Bronchial epithelial cell (primary cell): Measurements from ENCODE around the gene BMP3. TPM values are rescaled to one million over a fixed set of nuclear protein-coding genes. Genes with fewer than 3 reads are reported as not detected.

Experiments used
- DNase-seq: peaks from one replicate; pipeline ENCODE4 v3.0.0-alpha.2; 2010; ENCODE audit warnings: low read depth
- FAIRE-seq: peaks from 2 replicates; lab custom pipeline; 2011; peaks lifted over from hg19 to GRCh38; lab: Jason Lieb, UNC
- H3K27me3 ChIP-seq: 2 replicates; pipeline ENCODE4 v1.5.1; 2011; ENCODE audit warnings: low read length; ENCODE audit not compliant: control insufficient read depth, insufficient read depth
- H3K36me3 ChIP-seq: 2 replicates; pipeline ENCODE4 v1.5.1; 2011; ENCODE audit warnings: low read length; ENCODE audit not compliant: control insufficient read depth, insufficient read depth
- H3K4me3 ChIP-seq: 2 replicates; pipeline ENCODE4 v1.5.1; 2011; ENCODE audit warnings: mild to moderate bottlenecking, low read depth, low read length, control low read depth
- CTCF ChIP-seq: IDR thresholded peaks from 2 replicates; pipeline ENCODE4 v1.5.1; 2011; ENCODE audit warnings: mild to moderate bottlenecking, moderate library complexity, low read length, control low read depth, inconsistent platforms; ENCODE audit not compliant: insufficient read depth, severe bottlenecking
- total RNA-seq: library from RNA; depleted of rRNA; stranded (reverse); fragments of >200 nt; gene quantifications from 2 replicates; pipeline ENCODE4 v1.2.1, GENCODE V29; 2014

Gene BMP3
- total RNA-seq, 1 donor from 2014 or later, result under 0.01 TPM

GRCh38 chr4:81084029-81084428 is 53.5 kb downstream of the BMP3 start:
- FAIRE-seq, result no peak
- no peaks in the 10 kb centered on the region for H3K27me3 ChIP-seq
- TF ChIP-seq CTCF, result peak; percentile 91
- H3K36me3 ChIP-seq, result no peaks in the 10 kb centered on the region
- DNase-seq, result peak; percentile 82
- H3K4me3 ChIP-seq, result no peak overlapping the region

GRCh38 chr4:81084634-81085033 is 54.1 kb downstream of the BMP3 start:
- FAIRE-seq (no peak), DNase-seq (no peak)
- no peaks in the 10 kb centered on the region for H3K27me3 ChIP-seq
- TF ChIP-seq CTCF, result no peak
- H3K36me3 ChIP-seq, result no peaks in the 10 kb centered on the region
- no peak overlapping the region for H3K4me3 ChIP-seq

GRCh38 chr4:81085291-81085690 is 54.8 kb downstream of the BMP3 start:
- Histone ChIP-seq H3K4me3 (no peak overlapping the region), H3K27me3 (no peaks in the 10 kb centered on the region), H3K36me3 (no peaks in the 10 kb centered on the region)
- no peak for FAIRE-seq
- TF ChIP-seq CTCF, result no peak
- peak; percentile 27 for DNase-seq

GRCh38 chr4:81085979-81086378 is 55.5 kb downstream of the BMP3 start:
- no peak for TF ChIP-seq CTCF
- Histone ChIP-seq H3K27me3 (no peaks in the 10 kb centered on the region), H3K4me3 (no peak overlapping the region), H3K36me3 (no peaks in the 10 kb centered on the region)
- peak; percentile 28 for FAIRE-seq
- peak; percentile 4 for DNase-seq

- Histone ChIP-seq H3K27me3 (no peaks in the 10 kb centered on the region), H3K4me3 (no peak overlapping the region), H3K36me3 (no peaks in the 10 kb centered on the region)
- FAIRE-seq (no peak), DNase-seq (no peak)
- TF ChIP-seq CTCF, result no peak
Measured at GRCh38 chr4:81093720-81094401, 63.4 kb downstream of the BMP3 start.

- Histone ChIP-seq H3K4me3 (no peak overlapping the region), H3K27me3 (no peaks in the 10 kb centered on the region), H3K36me3 (no peaks in the 10 kb centered on the region)
- no peak for TF ChIP-seq CTCF
- FAIRE-seq (no peak), DNase-seq (peak; percentile 49)
Measured at GRCh38 chr4:81095389-81095788, 64.9 kb downstream of the BMP3 start.
